ENCODE data around the gene LRRC75A. TPM values are rescaled to one million over a fixed set of nuclear protein-coding genes. Genes with fewer than 3 reads are reported as not detected.

LRRC75A gene
- total and polyA plus RNA-seq, 2 of the 13 experiments (the other 11 are each of a cell fraction or from before 2014, with no cell fraction given) = 0.03 TPM; not detected in 1

DNA sequence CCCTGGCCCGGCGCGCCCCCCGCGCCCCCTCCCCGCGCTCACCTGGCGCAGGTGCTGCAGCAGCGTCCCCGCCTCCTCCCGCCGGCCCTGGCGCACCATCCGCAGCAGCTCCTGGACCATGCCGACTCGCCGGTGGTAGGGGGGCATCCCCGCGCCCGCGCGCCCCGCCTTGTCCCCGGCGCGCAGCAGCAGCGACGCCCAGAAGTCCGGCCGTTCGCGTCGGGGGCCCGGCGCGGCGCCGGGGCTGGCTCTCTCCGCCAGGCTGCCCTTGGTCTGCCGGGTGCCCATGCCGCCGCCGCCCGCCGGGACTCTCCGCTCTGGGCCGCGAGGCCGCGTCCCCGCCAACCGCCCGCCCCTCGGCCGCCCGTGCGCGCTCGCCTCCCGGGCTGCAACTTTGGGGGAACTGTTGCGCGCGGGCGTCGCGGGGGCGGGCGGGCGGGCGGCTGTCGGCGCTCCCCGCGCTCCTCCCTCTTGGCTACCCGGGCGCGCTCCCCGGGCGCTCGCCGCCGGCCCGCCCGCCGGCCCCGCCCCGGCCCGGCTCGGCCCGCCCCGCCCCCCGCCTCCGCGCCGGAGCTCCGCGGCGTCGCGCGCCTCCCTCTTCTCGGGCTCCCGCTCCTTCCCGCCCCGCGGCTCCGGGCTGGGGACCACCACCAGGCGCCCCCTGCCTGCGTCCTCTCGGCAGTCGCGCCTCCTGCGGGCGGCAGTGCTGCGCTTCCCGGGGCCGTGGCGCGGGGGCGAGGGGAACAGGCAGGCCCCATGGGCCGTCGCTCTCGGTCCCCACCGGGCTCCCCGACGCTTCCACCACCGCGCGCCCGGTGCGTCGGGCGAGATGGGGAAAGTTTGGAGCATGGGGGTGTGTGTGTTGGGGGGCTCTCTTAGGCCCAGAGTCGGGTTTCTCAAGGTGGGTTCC, at the start of gene LRRC75A (continued):
- TF ChIP-seq ATRX (CRISPR knock-in tag; IDR thresholded peaks at IDR 0.05; ENCODE audit: borderline replicate concordance) = no peak
- TF ChIP-seq, protein P1, sequence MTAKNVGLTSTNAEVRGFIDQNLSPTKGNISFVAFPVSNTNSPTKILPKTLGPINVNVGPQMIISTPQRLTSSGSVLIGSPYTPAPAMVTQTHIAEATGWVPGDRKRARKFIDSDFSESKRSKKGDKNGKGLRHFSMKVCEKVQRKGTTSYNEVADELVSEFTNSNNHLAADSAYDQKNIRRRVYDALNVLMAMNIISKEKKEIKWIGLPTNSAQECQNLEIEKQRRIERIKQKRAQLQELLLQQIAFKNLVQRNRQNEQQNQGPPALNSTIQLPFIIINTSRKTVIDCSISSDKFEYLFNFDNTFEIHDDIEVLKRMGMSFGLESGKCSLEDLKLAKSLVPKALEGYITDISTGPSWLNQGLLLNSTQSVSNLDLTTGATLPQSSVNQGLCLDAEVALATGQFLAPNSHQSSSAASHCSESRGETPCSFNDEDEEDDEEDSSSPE (CRISPR knock-in tag; IDR thresholded peaks at IDR 0.05) = 0 out of 2 replicates have a peak, but pooled peaks have one; percentile 20
- TF ChIP-seq ZNF343 (CRISPR knock-in tag; IDR thresholded peaks at IDR 0.05) = no peak
- TF ChIP-seq DPF2 (CRISPR knock-in tag; IDR thresholded peaks at IDR 0.05; ENCODE audit: borderline replicate concordance, low read depth) = no peak
- TF ChIP-seq STAG1 (CRISPR knock-in tag; IDR thresholded peaks at IDR 0.05) = peak; percentile 13; the same call in 1 of the 2 replicates
- no peak for TF ChIP-seq ZNF24 (IDR thresholded peaks at IDR 0.05)
- TF ChIP-seq, protein P2, sequence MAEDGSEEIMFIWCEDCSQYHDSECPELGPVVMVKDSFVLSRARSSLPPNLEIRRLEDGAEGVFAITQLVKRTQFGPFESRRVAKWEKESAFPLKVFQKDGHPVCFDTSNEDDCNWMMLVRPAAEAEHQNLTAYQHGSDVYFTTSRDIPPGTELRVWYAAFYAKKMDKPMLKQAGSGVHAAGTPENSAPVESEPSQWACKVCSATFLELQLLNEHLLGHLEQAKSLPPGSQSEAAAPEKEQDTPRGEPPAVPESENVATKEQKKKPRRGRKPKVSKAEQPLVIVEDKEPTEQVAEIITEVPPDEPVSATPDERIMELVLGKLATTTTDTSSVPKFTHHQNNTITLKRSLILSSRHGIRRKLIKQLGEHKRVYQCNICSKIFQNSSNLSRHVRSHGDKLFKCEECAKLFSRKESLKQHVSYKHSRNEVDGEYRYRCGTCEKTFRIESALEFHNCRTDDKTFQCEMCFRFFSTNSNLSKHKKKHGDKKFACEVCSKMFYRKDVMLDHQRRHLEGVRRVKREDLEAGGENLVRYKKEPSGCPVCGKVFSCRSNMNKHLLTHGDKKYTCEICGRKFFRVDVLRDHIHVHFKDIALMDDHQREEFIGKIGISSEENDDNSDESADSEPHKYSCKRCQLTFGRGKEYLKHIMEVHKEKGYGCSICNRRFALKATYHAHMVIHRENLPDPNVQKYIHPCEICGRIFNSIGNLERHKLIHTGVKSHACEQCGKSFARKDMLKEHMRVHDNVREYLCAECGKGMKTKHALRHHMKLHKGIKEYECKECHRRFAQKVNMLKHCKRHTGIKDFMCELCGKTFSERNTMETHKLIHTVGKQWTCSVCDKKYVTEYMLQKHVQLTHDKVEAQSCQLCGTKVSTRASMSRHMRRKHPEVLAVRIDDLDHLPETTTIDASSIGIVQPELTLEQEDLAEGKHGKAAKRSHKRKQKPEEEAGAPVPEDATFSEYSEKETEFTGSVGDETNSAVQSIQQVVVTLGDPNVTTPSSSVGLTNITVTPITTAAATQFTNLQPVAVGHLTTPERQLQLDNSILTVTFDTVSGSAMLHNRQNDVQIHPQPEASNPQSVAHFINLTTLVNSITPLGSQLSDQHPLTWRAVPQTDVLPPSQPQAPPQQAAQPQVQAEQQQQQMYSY (CRISPR knock-in tag; IDR thresholded peaks at IDR 0.05) = no peak
- TF ChIP-seq MED8 (CRISPR knock-in tag; IDR thresholded peaks at IDR 0.05; ENCODE audit: insufficient replicate concordance) = no peak
- no peak for TF ChIP-seq CAMTA2 (CRISPR knock-in tag; IDR thresholded peaks at IDR 0.05; ENCODE audit: borderline replicate concordance)
- no peak for TF ChIP-seq ZNF3 (CRISPR knock-in tag; IDR thresholded peaks at IDR 0.05)
- TF ChIP-seq, protein P3, sequence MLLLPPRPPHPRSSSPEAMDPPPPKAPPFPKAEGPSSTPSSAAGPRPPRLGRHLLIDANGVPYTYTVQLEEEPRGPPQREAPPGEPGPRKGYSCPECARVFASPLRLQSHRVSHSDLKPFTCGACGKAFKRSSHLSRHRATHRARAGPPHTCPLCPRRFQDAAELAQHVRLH (CRISPR knock-in tag; IDR thresholded peaks at IDR 0.05; ENCODE audit: borderline replicate concordance, low read depth) = no peak
- TF ChIP-seq, protein P4, sequence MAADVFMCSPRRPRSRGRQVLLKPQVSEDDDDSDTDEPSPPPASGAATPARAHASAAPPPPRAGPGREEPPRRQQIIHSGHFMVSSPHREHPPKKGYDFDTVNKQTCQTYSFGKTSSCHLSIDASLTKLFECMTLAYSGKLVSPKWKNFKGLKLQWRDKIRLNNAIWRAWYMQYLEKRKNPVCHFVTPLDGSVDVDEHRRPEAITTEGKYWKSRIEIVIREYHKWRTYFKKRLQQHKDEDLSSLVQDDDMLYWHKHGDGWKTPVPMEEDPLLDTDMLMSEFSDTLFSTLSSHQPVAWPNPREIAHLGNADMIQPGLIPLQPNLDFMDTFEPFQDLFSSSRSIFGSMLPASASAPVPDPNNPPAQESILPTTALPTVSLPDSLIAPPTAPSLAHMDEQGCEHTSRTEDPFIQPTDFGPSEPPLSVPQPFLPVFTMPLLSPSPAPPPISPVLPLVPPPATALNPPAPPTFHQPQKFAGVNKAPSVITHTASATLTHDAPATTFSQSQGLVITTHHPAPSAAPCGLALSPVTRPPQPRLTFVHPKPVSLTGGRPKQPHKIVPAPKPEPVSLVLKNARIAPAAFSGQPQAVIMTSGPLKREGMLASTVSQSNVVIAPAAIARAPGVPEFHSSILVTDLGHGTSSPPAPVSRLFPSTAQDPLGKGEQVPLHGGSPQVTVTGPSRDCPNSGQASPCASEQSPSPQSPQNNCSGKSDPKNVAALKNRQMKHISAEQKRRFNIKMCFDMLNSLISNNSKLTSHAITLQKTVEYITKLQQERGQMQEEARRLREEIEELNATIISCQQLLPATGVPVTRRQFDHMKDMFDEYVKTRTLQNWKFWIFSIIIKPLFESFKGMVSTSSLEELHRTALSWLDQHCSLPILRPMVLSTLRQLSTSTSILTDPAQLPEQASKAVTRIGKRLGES (CRISPR knock-in tag; IDR thresholded peaks at IDR 0.05; ENCODE audit: borderline replicate concordance) = no peak
- no peak for TF ChIP-seq ZNF335 (CRISPR knock-in tag; IDR thresholded peaks at IDR 0.05)
- TF ChIP-seq BCL6 (CRISPR knock-in tag; IDR thresholded peaks at IDR 0.05) = no peak
- TF ChIP-seq, protein P5, sequence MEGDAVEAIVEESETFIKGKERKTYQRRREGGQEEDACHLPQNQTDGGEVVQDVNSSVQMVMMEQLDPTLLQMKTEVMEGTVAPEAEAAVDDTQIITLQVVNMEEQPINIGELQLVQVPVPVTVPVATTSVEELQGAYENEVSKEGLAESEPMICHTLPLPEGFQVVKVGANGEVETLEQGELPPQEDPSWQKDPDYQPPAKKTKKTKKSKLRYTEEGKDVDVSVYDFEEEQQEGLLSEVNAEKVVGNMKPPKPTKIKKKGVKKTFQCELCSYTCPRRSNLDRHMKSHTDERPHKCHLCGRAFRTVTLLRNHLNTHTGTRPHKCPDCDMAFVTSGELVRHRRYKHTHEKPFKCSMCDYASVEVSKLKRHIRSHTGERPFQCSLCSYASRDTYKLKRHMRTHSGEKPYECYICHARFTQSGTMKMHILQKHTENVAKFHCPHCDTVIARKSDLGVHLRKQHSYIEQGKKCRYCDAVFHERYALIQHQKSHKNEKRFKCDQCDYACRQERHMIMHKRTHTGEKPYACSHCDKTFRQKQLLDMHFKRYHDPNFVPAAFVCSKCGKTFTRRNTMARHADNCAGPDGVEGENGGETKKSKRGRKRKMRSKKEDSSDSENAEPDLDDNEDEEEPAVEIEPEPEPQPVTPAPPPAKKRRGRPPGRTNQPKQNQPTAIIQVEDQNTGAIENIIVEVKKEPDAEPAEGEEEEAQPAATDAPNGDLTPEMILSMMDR (CRISPR knock-in tag; IDR thresholded peaks at IDR 0.05) = peak; percentile 34; the same call in 1 of the 2 replicates
- TF ChIP-seq MAFG (CRISPR knock-in tag; IDR thresholded peaks at IDR 0.05) = no peak
- TF ChIP-seq, protein P6, sequence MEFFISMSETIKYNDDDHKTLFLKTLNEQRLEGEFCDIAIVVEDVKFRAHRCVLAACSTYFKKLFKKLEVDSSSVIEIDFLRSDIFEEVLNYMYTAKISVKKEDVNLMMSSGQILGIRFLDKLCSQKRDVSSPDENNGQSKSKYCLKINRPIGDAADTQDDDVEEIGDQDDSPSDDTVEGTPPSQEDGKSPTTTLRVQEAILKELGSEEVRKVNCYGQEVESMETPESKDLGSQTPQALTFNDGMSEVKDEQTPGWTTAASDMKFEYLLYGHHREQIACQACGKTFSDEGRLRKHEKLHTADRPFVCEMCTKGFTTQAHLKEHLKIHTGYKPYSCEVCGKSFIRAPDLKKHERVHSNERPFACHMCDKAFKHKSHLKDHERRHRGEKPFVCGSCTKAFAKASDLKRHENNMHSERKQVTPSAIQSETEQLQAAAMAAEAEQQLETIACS (CRISPR knock-in tag; IDR thresholded peaks at IDR 0.05) = peak; percentile 56; the same call in 1 of the 2 replicates
